EH (cell line): ENCODE measurements around the gene GATA3.

Experiments used
- DNase-seq: peaks from one replicate; pipeline ENCODE4 v3.0.0-alpha.2; 2015; ENCODE audit warnings: low read depth

GATA3 gene

GRCh38 chr10:8100366-8100765, 45.9 kb downstream of the GATA3 start:
- DNase-seq: no peak

GRCh38 chr10:8102708-8103401, 48.4 kb downstream of the GATA3 start:
- DNase-seq: no peak

DNA sequence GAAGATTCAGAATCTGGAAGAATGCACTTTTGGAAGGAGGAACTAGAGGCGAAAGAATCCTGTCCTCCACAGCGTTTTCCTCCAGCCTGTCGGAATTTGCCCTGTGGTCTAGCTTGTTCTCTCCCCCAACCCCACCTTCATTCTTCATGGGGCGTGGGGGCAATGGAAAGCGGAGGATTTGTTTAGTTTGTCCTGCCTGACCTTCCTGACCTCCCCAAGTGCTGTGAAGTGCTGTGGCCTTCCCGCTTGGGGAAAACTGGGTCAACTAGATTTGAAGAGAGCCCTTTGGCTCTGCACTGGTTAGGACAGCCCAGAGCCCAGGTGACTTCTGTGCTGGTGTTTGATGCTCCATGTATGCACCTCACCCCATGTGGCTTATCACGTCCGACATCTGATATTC, 49.1 kb downstream of the GATA3 start:
- DNase-seq: no peak

DNA sequence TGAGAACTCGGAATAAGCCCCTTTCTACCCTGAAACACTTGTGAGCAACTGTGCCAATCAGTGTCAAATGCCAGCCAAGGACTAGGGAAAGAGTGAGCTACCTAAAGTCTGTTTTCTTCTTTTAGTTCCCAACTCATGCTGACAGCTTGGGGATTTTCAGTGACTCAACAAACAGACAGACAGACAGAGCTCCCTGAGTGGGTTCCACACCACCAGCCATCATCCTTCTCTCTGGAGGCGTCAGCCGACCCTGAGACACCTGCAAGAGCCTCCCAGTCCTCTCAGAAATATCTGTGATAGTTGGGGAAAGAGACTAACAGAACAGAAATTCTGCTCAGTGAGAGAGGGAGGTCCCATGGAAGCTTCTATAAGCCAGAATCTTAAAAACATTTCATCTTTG, 49.5 kb downstream of the GATA3 start:
- DNase-seq: no peak

DNA sequence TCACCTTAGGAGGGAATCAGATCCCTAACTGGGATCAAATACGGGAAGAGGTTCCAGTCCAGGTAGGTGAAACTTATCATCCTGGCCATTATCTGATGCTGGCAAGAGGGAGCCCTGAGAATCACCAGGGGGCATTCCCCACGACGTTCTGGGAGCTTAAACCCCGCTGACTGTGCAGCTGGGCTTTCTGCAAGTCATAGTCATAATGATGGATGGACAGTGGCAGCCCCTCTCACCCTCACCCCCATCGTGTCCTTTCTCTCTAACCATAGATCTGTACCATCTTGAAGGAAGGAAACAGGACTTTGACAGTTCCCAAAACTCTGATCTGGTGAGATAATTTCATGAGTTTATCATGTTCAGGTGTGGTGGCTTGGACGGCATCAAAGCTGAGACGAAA, 50.2 kb downstream of the GATA3 start:
- DNase-seq: no peak

DNA sequence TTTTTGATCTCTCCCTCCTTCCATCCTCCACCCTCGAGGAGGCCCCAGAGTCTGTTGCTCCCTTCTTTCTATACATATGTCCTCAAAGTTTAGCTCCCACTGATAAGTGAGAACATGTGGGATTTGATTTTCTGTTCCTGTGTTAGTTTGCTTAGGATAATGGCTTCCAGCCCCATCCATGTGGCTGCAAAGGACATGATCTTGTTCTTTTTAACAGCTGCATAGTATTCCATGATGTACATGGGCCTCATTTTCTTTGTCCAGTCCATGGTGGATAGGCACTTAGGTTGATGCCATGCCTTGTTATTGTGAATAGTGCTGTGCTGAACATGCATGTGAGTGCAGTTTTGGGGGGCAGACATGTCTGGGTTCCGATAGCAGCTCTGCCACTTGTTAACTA, 51.4 kb downstream of the GATA3 start:
- DNase-seq: no peak

DNA sequence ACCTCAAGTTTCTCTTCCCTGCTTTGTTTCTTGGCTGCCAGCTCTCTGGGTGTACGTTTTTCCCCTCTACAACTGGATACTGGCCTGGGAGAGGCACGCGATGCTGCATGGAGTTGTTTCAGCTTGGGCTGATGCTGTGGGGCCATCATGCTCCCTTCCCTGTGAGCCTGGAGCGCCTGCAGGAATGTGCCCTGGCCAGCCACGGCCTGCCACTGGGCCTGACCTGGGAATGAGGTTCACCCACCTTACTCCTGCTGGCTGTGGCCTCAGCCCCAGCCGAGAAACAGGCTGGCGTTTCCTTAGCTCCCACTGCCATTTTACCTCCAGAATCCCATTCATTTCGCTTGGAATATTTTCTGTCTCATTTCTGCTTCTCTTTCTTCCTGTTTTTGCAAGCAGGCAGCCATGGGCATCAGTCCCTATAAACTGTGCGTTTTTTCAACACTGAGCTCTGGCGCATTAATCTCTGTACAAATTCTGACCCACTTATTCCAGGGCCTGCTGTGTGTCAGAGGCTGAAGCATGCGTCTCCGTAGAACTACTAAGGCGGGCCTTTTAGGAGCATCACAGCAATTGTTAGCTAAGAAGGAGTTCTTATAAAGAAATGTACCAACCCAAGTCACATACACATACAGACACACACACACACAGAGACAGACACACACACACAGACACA, 57.9 kb downstream of the GATA3 start:
- DNase-seq: no peak

DNA sequence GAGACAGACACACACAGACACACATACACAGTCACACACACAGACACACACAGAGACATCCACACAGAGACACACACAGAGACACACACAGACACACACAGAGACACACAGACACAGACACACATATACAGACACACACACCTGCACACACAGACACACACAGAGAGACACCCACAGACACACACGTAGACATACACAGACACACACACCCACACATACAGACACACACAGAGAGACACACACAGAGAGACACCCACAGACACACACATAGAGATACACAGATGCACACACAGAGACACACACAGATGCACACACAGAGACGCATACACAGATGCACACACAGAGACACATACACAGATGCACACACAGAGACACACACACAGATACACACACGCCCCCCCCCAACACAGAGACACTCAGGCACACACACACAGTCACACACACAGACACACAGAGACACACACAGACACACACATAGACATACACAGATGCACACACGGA, 58.5 kb downstream of the GATA3 start:
- DNase-seq: no peak

DNA sequence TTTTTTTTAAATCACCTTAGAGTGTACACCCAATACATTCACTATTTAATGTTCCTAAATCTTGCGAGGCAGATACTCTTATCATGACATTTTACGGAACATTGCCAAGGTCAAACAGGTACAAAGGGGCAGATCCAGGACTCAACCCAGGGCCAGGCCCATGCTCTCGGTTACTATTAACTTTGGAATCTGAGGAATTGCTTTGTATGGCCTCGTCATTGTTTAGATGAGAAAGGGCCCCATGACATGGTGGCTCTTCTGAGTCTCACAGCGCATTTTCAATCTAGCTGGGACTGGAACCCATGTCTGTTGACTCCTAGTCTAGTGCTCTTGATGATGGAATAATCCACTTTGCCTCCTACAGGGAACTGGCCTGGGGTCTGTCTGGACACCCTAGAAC, 59.1 kb downstream of the GATA3 start:
- DNase-seq: no peak

DNA sequence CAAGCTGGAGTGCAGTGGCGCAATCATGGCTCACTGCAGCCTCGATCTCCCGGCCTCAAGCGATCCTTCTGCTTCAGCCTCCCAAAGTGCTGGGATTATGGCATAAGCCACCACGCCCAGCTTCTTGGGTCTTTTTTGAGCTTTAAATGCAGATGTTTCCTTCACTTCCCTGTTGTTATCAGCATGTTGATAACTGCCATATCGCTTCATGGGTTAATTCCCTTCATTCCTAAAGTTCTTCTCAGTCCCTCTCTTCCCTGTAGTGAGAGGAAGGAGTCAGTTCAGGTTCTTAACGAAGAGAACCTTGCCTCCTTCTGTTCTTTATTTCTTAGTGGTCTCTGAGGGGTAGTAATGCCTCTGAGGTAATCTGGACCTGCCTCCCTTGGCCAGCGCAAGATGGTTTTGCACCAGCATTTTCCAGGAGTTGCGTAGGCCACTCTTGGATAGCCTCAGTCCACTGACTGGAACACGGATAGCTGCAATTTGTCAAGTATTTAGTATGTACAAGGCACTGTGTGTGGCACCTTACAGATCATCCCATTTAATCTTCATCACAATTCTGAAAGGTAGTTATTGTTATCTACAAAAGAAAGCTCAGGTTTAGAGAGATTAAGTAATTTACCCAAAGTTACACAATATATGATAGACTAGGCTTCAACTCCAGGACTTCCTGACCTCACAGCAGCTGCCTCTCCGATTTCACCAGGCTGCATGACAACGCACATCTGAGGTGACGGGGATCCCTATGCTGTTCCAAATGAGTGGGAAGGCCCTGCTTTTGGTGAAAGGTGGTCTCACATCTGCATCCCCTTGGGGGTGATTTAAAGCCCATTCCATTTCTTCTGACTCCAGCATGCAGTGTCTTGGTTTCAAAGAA, 60.5 kb downstream of the GATA3 start:
- no peak for DNase-seq

GRCh38 chr10:8115618-8115980, 61.1 kb downstream of the GATA3 start:
- DNase-seq: no peak

DNA sequence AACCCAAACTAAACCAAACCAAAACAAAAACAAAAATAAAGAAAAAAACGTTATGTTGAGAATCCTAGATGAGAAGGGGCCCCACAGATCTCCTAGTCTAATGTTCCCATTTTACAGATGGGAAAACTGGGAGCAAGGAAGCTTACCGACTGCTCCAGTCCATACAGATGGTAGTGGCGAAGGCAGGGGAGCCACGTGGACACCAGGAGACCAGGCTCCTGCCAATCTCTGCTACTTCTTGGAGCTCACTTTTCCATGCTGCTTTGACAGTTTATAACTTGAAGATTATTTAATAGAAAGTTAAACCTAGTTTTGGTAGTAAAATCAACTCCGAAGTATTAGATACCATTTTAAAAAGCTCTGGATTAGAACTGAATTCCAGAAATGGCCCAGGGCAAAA, 62.0 kb downstream of the GATA3 start:
- no peak for DNase-seq

DNA sequence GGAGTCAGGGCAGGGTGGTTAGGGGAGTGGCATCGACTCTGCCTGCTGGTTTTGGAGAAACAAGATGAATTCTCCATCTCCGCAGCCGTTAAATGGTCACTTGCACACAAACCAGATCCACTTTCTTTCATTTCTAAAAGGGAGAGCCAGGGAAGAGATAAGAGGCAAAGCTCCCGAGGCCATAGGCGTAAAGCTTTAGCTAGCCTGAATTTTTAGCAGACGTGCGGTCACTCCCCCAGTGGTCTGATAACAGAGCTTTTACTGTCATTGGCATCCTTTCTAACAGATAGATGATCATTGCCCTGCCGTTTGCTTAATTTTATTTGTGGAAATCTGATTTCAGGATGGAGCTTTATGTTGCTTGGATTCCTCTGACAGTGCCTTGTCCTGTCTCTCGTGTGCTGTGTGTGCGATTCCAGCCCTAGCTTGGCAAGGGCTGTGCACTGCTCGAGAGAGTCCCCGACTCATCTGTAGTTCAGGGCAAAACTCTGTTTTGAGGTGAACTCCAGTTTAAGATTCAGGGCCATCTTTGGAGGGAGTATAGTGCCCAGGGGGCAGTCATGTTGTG, 62.5 kb downstream of the GATA3 start:
- DNase-seq: no peak

GRCh38 chr10:8121201-8121890, 66.9 kb downstream of the GATA3 start:
- DNase-seq: no peak

- no peak for DNase-seq
Observed at GRCh38 chr10:8122611-8123369, 68.3 kb downstream of the GATA3 start.

DNA sequence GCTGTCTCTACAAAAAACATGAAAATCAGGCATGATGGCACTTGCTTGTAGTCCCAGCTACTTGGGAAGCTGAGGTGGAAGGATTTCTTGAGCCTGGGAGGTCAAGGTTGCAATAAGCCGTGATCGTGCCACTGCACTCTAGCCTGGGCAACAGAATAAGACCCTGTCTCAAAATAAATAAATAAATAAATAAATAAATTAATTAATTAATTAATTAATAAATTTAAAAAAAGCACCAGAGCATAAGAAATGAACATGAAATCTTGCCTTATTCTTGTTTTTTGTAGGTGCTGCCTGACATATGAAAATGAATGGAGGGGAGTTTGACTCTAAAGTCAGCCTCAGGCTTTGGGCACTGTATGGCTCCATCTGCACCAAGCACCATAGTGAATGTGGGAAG, 69.9 kb downstream of the GATA3 start:
- DNase-seq: no peak
